Left renal cortex interstitium (tissue), 4 donors: Measurements from ENCODE around the gene MGMT. TPM values are rescaled to one million over a fixed set of nuclear protein-coding genes. Genes with fewer than 3 reads are reported as not detected.
A peak's percentile ranks its signal among the peaks of the same experiment; 100 is the strongest.
"Not testable (repeated sequence)": the region's sequence is repeated elsewhere in the genome, so short reads cannot be mapped to it uniquely, and the experiment has no call there.

Source experiments
- DNase-seq, 4 donors: peaks; one replicate each; pipeline ENCODE4 v3.0.0-alpha.2; 2013; ENCODE audit warnings: low read depth in 4 of 4, low spot score in 2 of 4, missing footprints in 1 of 4
- polyA plus RNA-seq, 4 donors: library from polyadenylated mRNA; unstranded; fragments of 120-200 nt; gene quantifications; one replicate each; pipeline ENCODE4 v1.2.1, GENCODE V29; 2013; ENCODE audit not compliant: insufficient read length in 4 of 4

The MGMT gene
- polyA plus RNA-seq, result 10 to 100 TPM; 17.4 to 30.0 (median 20.7) TPM

DNA sequence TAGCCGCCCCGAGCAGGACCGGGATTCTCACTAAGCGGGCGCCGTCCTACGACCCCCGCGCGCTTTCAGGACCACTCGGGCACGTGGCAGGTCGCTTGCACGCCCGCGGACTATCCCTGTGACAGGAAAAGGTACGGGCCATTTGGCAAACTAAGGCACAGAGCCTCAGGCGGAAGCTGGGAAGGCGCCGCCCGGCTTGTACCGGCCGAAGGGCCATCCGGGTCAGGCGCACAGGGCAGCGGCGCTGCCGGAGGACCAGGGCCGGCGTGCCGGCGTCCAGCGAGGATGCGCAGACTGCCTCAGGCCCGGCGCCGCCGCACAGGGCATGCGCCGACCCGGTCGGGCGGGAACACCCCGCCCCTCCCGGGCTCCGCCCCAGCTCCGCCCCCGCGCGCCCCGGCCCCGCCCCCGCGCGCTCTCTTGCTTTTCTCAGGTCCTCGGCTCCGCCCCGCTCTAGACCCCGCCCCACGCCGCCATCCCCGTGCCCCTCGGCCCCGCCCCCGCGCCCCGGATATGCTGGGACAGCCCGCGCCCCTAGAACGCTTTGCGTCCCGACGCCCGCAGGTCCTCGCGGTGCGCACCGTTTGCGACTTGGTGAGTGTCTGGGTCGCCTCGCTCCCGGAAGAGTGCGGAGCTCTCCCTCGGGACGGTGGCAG, at the start of gene MGMT:
Gene MGMT (plus strand): TSS at position 539 of the 656 bp plus-strand sequence.
- DNase-seq, result peak in 3 of 4 donors; percentile 64 to 75 (median 74)

GRCh38 chr10:129417870-129418269, 49.2 kb upstream of the MGMT start:
- DNase-seq, result no peak

DNA sequence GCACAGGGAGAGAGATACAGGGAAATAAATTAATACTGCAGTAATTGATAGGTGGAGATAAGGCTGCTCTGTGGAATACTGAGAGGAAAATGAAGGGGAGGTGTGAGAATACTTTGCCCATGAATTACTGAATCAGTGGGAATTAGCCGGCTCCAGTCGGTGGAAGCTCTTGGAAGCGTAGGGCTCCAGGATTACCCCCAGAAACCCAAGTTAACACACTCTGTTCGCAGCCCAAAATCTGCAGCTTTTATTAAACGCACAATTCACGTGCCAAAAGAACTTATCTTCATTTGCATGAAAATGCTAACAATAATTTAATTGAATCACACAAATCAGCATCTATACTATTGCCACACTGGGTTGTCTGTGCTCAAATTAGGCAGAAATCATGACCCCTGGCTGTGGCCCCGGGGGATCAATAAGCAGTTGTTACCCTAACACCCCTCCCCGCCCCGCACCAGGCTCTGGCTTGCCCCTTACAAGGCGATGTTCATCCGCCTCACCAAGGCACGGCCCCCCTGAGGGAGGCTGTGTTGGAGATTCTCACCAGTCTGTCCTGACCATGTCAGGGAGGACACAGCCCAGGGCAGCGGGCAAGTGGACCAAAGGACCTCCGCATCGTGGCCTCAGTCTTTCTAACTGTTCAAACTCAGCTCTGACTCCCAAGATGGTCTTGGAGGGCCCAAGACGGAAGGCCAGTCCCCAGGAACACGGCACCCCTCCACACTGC, 48.4 kb upstream of the MGMT start:
- DNase-seq, result no peak

GRCh38 chr10:129419397-129419796, 47.6 kb upstream of the MGMT start:
- no peak for DNase-seq

GRCh38 chr10:129421399-129422010, 45.5 kb upstream of the MGMT start:
- no peak for DNase-seq

GRCh38 chr10:129424978-129425377, 42.1 kb upstream of the MGMT start:
- no peak for DNase-seq

DNA sequence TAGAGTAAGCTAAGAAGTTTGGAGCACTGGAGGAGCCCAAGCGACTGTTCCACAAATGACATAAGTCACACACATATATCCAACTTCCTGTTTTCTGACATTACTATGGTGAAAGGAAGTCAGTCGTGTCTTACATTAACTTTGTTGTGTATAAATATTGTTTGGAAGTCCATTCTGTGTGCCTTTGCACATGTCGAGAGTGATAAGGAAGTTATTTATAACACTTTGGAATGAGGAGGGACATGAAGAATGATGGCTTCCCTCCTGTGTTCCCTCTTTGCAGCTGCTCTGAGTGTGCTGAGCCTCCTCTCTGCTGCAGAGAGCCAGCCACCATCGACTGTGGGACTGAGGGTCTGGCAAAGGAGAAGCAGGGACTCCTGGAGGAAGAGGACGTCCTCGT, 40.4 kb upstream of the MGMT start:
- peak in 2 of 4 donors; percentile 26 to 36 for DNase-seq

- DNase-seq, result no peak
Observed at GRCh38 chr10:129433266-129433665, 33.8 kb upstream of the MGMT start.

DNA sequence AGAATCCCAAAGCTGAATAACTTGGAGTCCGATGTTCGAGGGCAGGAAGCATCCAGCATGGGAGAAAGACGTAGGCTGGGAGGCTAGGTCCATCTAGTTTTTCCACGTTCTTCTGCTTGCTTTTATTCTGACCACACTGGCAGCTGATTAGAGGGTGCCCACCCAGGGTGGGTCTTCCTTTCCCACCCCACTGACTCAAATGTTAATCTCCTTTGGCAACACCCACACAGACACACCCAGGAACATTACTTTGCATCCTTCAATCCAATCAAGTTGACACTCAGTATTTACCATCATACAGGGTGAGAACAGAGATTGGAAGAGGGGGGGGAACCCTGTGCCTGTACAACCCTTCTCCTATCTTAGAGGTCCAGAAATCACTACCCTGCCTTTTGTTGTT, 31.3 kb upstream of the MGMT start:
- DNase-seq, result not testable (repeated sequence)

GRCh38 chr10:129438024-129438423, 29.0 kb upstream of the MGMT start:
- no peak for DNase-seq

DNA sequence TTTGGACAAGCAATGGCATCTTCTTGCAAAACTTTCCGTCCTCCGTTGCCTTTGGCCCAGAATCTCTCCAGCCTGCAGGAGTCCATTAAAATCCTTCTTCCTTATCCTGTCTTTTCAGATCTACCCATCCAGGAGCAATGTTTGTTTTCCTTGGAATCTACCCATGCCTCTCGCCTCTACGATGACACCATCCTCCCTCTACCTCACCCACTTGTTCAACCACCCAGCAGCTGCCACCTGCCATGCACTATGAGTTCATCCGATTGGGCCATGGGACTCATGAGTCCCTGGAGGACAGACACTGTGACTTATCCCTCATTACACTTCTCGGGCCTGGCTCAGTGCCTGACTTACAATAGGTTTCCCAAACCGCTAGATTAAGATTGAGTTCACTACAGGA, 26.8 kb upstream of the MGMT start:
- no peak for DNase-seq

GRCh38 chr10:129440722-129441316, 26.2 kb upstream of the MGMT start:
- DNase-seq, result no peak

DNA sequence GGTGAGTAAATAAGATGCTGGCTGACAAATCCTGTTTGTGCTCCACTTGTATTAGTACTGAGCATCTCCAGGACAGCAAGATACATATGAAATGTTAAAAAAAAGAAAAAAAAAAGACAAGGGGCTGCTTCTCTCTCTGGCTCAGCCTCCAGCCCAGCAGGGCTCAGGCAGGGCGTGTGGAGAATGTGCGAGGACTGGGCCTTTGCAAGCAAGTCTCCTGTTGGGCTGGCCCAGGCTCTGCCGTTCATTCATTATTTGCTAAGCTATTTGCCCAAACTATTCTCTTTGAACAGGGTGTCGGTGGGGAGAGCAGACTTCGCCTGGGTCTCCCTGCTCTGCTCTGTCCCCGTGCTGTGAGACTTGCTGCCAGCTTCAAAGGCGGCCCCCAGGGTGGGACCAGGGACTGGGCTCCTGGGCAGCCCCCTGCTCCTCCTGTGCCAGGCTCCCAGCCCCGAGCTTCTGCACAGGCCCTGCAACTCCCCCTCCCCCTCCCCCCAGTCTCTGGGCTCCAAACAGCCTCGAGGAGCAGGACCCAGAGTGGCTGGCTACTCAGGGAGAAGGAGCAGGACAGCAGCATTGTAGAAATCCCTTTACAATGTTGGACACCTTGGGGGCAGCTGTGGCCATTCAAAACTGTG, 25.6 kb upstream of the MGMT start:
- no peak for DNase-seq

- DNase-seq, result no peak
Observed at GRCh38 chr10:129442866-129443265, 24.2 kb upstream of the MGMT start.

DNA sequence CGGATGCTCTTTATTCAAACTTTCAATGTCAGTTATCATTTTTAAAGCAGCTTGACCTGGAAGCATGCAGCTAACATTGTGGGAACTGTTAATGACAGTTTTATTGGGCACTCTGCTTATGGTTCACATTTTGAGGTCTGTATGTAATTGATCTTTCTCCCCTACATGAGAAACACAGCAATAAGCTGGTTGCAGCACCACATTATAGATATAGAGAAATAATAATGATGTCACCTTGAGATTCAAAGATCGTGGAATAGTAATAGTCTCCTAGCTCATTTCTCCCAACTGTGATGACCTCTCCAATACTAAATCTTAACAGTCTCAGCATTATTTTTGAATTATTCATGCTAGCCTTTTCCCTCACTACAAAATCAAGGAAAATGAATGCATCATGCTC, 22.7 kb upstream of the MGMT start:
- no peak for DNase-seq

DNA sequence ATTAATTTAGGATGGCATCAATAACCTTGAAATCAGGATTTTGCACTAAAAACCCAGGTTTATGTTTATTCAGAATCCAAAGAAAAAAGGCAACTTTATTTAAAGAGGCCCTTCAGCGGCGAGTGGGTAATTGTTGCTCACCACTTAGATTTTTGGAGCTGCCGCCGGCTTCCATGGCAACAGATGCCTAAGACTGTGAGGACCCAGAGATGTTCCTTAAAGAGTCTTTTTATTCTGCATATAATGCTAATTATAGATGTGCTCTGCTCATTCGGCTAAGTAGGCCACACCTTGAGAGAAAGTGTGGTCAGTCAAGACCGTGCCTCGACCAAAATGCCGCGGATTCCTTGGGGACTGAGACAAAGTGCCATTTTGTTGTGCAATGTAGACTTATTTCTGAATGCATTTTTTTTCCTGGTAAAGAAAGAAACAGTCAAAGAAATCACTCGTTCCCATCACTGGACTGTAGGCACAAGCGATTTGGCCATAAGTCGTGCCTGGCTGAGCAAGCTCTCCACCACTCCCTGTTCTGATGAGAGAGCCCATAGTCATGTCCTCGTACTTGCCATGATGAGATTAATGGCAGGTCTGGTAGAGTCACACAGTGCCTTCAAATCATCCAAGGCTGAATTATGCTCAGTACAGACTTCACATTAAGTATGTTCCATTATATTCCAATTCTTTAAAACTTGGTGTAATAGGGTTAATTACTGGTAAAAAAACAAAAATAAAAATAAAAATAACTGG, 21.4 kb upstream of the MGMT start:
- DNase-seq, result no peak

- DNase-seq, result no peak
Observed at GRCh38 chr10:129446183-129446581, 20.9 kb upstream of the MGMT start.

- DNase-seq, result no peak
Observed at GRCh38 chr10:129447486-129447885, 19.6 kb upstream of the MGMT start.

DNA sequence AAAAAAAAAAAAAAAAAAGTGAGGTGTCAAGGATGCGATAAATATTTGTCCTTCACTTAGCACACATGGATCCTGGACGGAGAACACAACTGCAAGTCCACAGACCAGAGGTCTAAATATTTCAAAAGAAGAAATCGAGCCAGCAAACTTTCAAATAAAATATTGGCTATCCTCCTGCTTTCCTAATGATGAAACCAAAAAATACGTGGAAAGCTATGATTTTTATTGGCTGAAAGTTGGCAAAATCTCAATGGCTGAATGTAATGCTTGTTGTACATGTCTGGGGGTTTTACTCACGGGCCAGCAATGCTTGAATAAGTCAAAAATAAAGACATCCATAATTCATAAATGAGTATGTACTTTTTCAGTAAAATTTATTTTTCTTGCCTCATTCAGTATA, 19.0 kb upstream of the MGMT start:
- DNase-seq, result no peak

GRCh38 chr10:129448539-129448938, 18.5 kb upstream of the MGMT start:
- DNase-seq, result no peak
